ENCODE measurements around the gene RAB34.

GRCh38 chr17:28703552-28704218 is 14.0 kb downstream of the RAB34 start:
- TF ChIP-seq POLR2A (IDR thresholded peaks at IDR 0.05; ENCODE audit: low read depth, low read length) (no peak), POLR2AphosphoS5 (IDR thresholded peaks at IDR 0.05; ENCODE audit: low read depth, low read length) (no peak), TAF1 (IDR thresholded peaks at IDR 0.05; ENCODE audit: borderline replicate concordance, low read depth, low read length) (no peak)
